RWPE1 (cell line): ENCODE results near the gene LGI4.
A peak's percentile ranks its signal among the peaks of the same experiment; 100 is the strongest.

Experiments
- CTCF ChIA-PET: fragments of 350-600 bp; sonication (Branson Sonifier 250); formaldehyde crosslinking; extraction: SDS; loops from one replicate; lab custom pipeline; 2021; lab: Yijun Ruan, JAX
- POLR2A ChIA-PET: fragments of 400-600 bp; formaldehyde crosslinking; extraction: SDS; loops from one replicate; lab custom pipeline; 2020; ENCODE audit warnings: antibody characterized with exemption; ENCODE audit not compliant: low non-redundant PET; lab: Yijun Ruan, JAX
- DNase-seq: peaks from one replicate; pipeline ENCODE4 v3.0.0; 2012; ENCODE audit warnings: low spot score
- H3K27ac ChIP-seq: fragments of 450-650 bp; 2 replicates; pipeline ENCODE4 v1.5.1; 2017
- CTCF ChIP-seq: fragments of 450-650 bp; conservative IDR thresholded peaks from 2 replicates; pipeline ENCODE4 v1.5.1; 2017; ENCODE audit warnings: low read depth, mild to moderate bottlenecking

Gene LGI4

GRCh38 chr19:35128398-35129057 is 6.3 kb downstream of the LGI4 start:
- POLR2A ChIA-PET, result no interaction called here
- peak overlapping the region; percentile 56 for H3K27ac ChIP-seq
- no peak for TF ChIP-seq CTCF
- CTCF ChIA-PET, result interaction anchor here (0.6 to 1.1 kb wide), 3 partner anchors 32 to 248 kb away, joined by 3 to 4 read pairs (median 4); no protein-coding TSS in a partner anchor
- DNase-seq, result no peak

- no peak for TF ChIP-seq CTCF
- ChIA-PET CTCF (interaction anchor here (0.6 to 1.1 kb wide), 4 partner anchors 11 to 247 kb away, joined by 3 to 4 read pairs (median 4); no protein-coding TSS in a partner anchor), POLR2A (no interaction called here)
- no peak for DNase-seq
- peak overlapping the region; percentile 56 for H3K27ac ChIP-seq
These were observed 7.0 kb downstream of the LGI4 start for GRCh38 chr19:35127871-35128270.

GRCh38 chr19:35126624-35126959 is 8.3 kb downstream of the LGI4 start:
- ChIA-PET POLR2A (no interaction called here), CTCF (interaction anchor here (0.7 to 1.2 kb wide), 3 partner anchors 8 to 12 kb away, joined by 3 to 5 read pairs (median 4); partner anchors contain the start of gene LGI4)
- no peak overlapping the region for H3K27ac ChIP-seq
- DNase-seq, result no peak
- TF ChIP-seq CTCF, result no peak

GRCh38 chr19:35125749-35126623 is 8.9 kb downstream of the LGI4 start:
- POLR2A ChIA-PET, result interaction anchor here (1.0 kb wide), 1 partner anchor 8 kb away, joined by 3 read pairs; the partner anchor contains the start of gene LGI4

GRCh38 chr19:35125270-35125717 is 9.6 kb downstream of the LGI4 start:
- DNase-seq, result no peak
- peak overlapping the region; percentile 100 for H3K27ac ChIP-seq
- no peak for TF ChIP-seq CTCF
- ChIA-PET POLR2A (interaction anchor here (1.0 kb wide), 1 partner anchor 9 kb away, joined by 3 read pairs; the partner anchor contains the start of gene LGI4), CTCF (interaction anchor here (0.7 to 2.4 kb wide), 4 partner anchors 10 to 81 kb away, joined by 3 to 8 read pairs (median 6); partner anchors contain the start of gene LGI4)

More at GRCh38 chr19:35125749-35126623, 8.9 kb downstream of the LGI4 start:
- H3K27ac ChIP-seq, result peak overlapping the region; percentile 100
- DNase-seq, result no peak
- TF ChIP-seq CTCF, result no peak
- CTCF ChIA-PET, result interaction anchor here (0.7 to 2.4 kb wide), 5 partner anchors 9 to 11 kb away, joined by 3 to 8 read pairs (median 5); partner anchors contain the start of gene LGI4
